Endodermal cell (in vitro differentiated cells): ENCODE measurements around the gene NPY. TPM values are rescaled to one million over a fixed set of nuclear protein-coding genes. Genes with fewer than 3 reads are reported as not detected.

Source experiments
- DNase-seq: peaks from one replicate; pipeline ENCODE4 v3.0.0-alpha.2; 2017
- H3K27ac ChIP-seq: 2 replicates; pipeline ENCODE4 v1.5.1; 2013; ENCODE audit warnings: mild to moderate bottlenecking, low read depth, low read length, moderate library complexity
- H3K27me3 ChIP-seq: 2 replicates; pipeline ENCODE4 v1.6.1; 2013; ENCODE audit warnings: mild to moderate bottlenecking, low read length, moderate library complexity; ENCODE audit not compliant: insufficient read depth, control insufficient read depth, poor library complexity, severe bottlenecking
- H3K36me3 ChIP-seq: 2 replicates; pipeline ENCODE4 v1.7.0; 2013; ENCODE audit warnings: mild to moderate bottlenecking, low read length, moderate library complexity; ENCODE audit not compliant: control insufficient read depth, insufficient read depth
- H3K4me1 ChIP-seq: one replicate; pipeline ENCODE4 v1.7.0; 2013; ENCODE audit warnings: low read length; ENCODE audit not compliant: control insufficient read depth, insufficient read depth
- H3K4me3 ChIP-seq: 2 replicates; pipeline ENCODE4 v1.5.1; 2013; ENCODE audit warnings: mild to moderate bottlenecking, low read length, moderate library complexity
- H3K9ac ChIP-seq: 2 replicates; pipeline ENCODE4 v1.6.1; 2013; ENCODE audit warnings: mild to moderate bottlenecking, low read length, moderate library complexity; ENCODE audit not compliant: poor library complexity, severe bottlenecking; ENCODE audit errors: extremely low read depth
- H3K9me3 ChIP-seq: 2 replicates; pipeline ENCODE4 v1.6.1; 2013; ENCODE audit warnings: mild to moderate bottlenecking, low read length, moderate library complexity; ENCODE audit not compliant: control insufficient read depth
- H3K27ac Mint-ChIP-seq: 2 replicates; pipeline ENCODE4 v1.8.0; 2020; ENCODE audit warnings: mixed read lengths
- H3K27me3 Mint-ChIP-seq: 2 replicates; pipeline ENCODE4 v1.8.0; 2021; ENCODE audit warnings: mild to moderate bottlenecking, mixed read lengths; ENCODE audit not compliant: insufficient read depth
- H3K36me3 Mint-ChIP-seq: 2 replicates; pipeline ENCODE4 v1.8.0; 2020; ENCODE audit warnings: low read depth, mixed read lengths
- H3K4me1 Mint-ChIP-seq: 2 replicates; pipeline ENCODE4 v1.8.0; 2020; ENCODE audit warnings: mixed read lengths
- H3K4me3 Mint-ChIP-seq: 2 replicates; pipeline ENCODE4 v1.8.0; 2020; ENCODE audit warnings: mild to moderate bottlenecking, moderate library complexity, mixed read lengths
- H3K9me3 Mint-ChIP-seq: 2 replicates; pipeline ENCODE4 v1.8.0; 2020; ENCODE audit warnings: mild to moderate bottlenecking, mixed read lengths
- CTCF ChIP-seq: fragments of 200-600 bp; sonication (generic); conservative IDR thresholded peaks from 2 replicates; pipeline ENCODE4 v1.5.0; 2021; ENCODE audit warnings: antibody characterized with exemption, mild to moderate bottlenecking
- WGBS, 2 experiments: methylation state at CpG; one replicate each; pipeline versions ENCODE4 v1.1.5 to v1.1.7; 2013; ENCODE audit warnings: missing lambda C conversion rate in 2 of 2, mixed read lengths in 1 of 2; ENCODE audit not compliant: insufficient coverage in 1 of 2, insufficient read length in 1 of 2; 5-methylcytosine and 5-hydroxymethylcytosine counted together
- total RNA-seq, 2 donors: library from RNA; stranded (reverse); fragmentation: NEBNext Ultra II Directional in 1 of 2; extraction: Animal tissue kit (Norgen Biotek cat#: 25700) in 1 of 2; gene quantifications; 2 replicates in 1 of 2; 3 replicates in 1 of 2; pipeline ENCODE4 v1.2.1, GENCODE V29; 2021

The NPY gene
- total RNA-seq, 2 donors from 2014 or later, result not detected

- H3K4me3 ChIP-seq, result no peak overlapping the region
- DNase-seq, result no peak
- H3K36me3 Mint-ChIP-seq, result no peaks in the 10 kb centered on the region
- no peaks in the 10 kb centered on the region for H3K27me3 ChIP-seq
- peaks cover 9% of the 10 kb centered on the region for H3K4me1 ChIP-seq
- TF ChIP-seq CTCF, result no peak
- H3K4me1 Mint-ChIP-seq, result peaks cover 22% of the 10 kb centered on the region
- H3K9me3 ChIP-seq, result no peaks in the 10 kb centered on the region
- WGBS, 2 experiments, result 93 to 95% methylated on average over 3 to 5 of the region's 5 CpGs
- no peak overlapping the region for H3K27ac Mint-ChIP-seq
- H3K36me3 ChIP-seq, result no peaks in the 10 kb centered on the region
- no peaks in the 10 kb centered on the region for H3K9me3 Mint-ChIP-seq
- H3K27me3 Mint-ChIP-seq, result peaks cover 38% of the 10 kb centered on the region
- H3K9ac ChIP-seq, result no peak overlapping the region
- H3K27ac ChIP-seq, result no peak overlapping the region
- no peak overlapping the region for H3K4me3 Mint-ChIP-seq
Measured at GRCh38 chr7:24339575-24339974, 55.6 kb downstream of the NPY start.

GRCh38 chr7:24340727-24341126 lies 56.7 kb downstream of the NPY start:
- H3K4me3 ChIP-seq, result no peak overlapping the region

More at GRCh38 chr7:24340727-24341126, 56.7 kb downstream of the NPY start:
- Mint-ChIP-seq H3K9me3 (no peaks in the 10 kb centered on the region), H3K27me3 (peaks cover 30% of the 10 kb centered on the region), H3K36me3 (no peaks in the 10 kb centered on the region), H3K4me1 (peaks cover 22% of the 10 kb centered on the region), H3K4me3 (no peak overlapping the region), H3K27ac (no peak overlapping the region)
- H3K36me3 ChIP-seq, result no peaks in the 10 kb centered on the region
- DNase-seq, result no peak
- no peak for TF ChIP-seq CTCF
- WGBS, 2 experiments, result 82 to 92% methylated on average over 3 of the region's 3 CpGs
- no peak overlapping the region for H3K27ac ChIP-seq
- H3K27me3 ChIP-seq, result no peaks in the 10 kb centered on the region
- H3K9me3 ChIP-seq, result no peaks in the 10 kb centered on the region
- peaks cover 9% of the 10 kb centered on the region for H3K4me1 ChIP-seq
- H3K9ac ChIP-seq, result no peak overlapping the region
